C4-2B (cell line): ENCODE results near the gene HEYL.

ENCODE experiments used
- H3K27ac ChIP-seq: fragments of 450-650 bp; 2 replicates; pipeline ENCODE4 v1.5.1; 2017
- CTCF ChIP-seq: fragments of 450-650 bp; conservative IDR thresholded peaks from 2 replicates; pipeline ENCODE4 v1.5.1; 2017; ENCODE audit warnings: mild to moderate bottlenecking
- ZFX ChIP-seq: fragments of 450-650 bp; IDR thresholded peaks from 2 replicates; pipeline ENCODE4 v1.6.1; 2017

The HEYL gene

GRCh38 chr1:39622427-39622826 lies 17.0 kb downstream of the HEYL start:
- no peak for TF ChIP-seq ZFX
- no peak for TF ChIP-seq CTCF
- no peak overlapping the region for H3K27ac ChIP-seq

- TF ChIP-seq CTCF, result no peak
- TF ChIP-seq ZFX, result no peak
- H3K27ac ChIP-seq, result no peak overlapping the region
Measured at GRCh38 chr1:39620659-39621165, 18.7 kb downstream of the HEYL start.

GRCh38 chr1:39617488-39618049 lies 21.9 kb downstream of the HEYL start:
- no peak overlapping the region for H3K27ac ChIP-seq
- TF ChIP-seq CTCF, result no peak
- no peak for TF ChIP-seq ZFX

GRCh38 chr1:39615086-39615673 lies 24.3 kb downstream of the HEYL start:
- H3K27ac ChIP-seq, result no peak overlapping the region
- TF ChIP-seq CTCF, result no peak
- no peak for TF ChIP-seq ZFX

- TF ChIP-seq ZFX (no peak), CTCF (no peak)
- no peak overlapping the region for H3K27ac ChIP-seq
Measured at GRCh38 chr1:39614488-39614887, 25.0 kb downstream of the HEYL start.

- no peak for TF ChIP-seq ZFX
- no peak for TF ChIP-seq CTCF
- H3K27ac ChIP-seq, result no peak overlapping the region
Measured at GRCh38 chr1:39613250-39613649, 26.2 kb downstream of the HEYL start.

GRCh38 chr1:39609618-39610331 lies 29.7 kb downstream of the HEYL start:
- no peak overlapping the region for H3K27ac ChIP-seq
- no peak for TF ChIP-seq ZFX
- no peak for TF ChIP-seq CTCF
